ENCODE results near the gene MPDZ. TPM values are rescaled to one million over a fixed set of nuclear protein-coding genes. Genes with fewer than 3 reads are reported as not detected.
"Not testable (repeated sequence)": the region's sequence is repeated elsewhere in the genome, so short reads cannot be mapped to it uniquely, and the experiment has no call there.

The MPDZ gene
- total and polyA plus RNA-seq, 2 of the 13 experiments (the other 11 are each of a cell fraction or from before 2014, with no cell fraction given): 12.4 to 14.7 TPM

DNA sequence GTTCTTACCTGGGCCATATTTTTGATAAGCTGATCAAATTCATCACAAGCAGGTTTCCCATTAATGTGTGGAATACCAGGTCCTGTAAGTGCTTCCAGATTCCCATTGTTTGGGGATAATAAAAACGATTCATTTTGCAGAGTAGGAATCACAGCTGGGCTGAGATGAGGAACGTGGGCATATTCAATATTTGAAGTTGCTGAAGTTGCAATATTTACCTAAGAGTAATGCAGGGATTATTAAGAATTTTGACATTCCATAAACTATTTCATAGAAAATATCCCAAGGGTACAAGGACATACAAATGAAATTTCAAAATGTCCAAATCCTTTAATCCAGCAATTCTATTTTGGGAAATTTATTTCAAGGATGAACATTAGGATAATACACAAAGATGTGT, 55.1 kb downstream of the MPDZ start:
- no peak overlapping the region for H3K4me3 ChIP-seq (replicated peaks in 1 of 3; ENCODE audit: insufficient read depth in 1 of 3, low read depth in 2 of 3, low read length in 3 of 3)
- WGBS (ENCODE audit: low lambda C conversion rate): 62% methylated on average over 2 of the region's 2 CpGs
- no peak overlapping the region for H3K4me2 ChIP-seq (ENCODE audit: low read depth, low read length)
- 0 out of 5 replicates have a peak, but pooled peaks cover 0 to 3% of the 10 kb centered on the region in 2 experiments for H3K36me3 ChIP-seq (replicated peaks in 1 of 2; ENCODE audit: control insufficient read depth in 1 of 2, insufficient read depth in 2 of 2, low read length in 2 of 2)
- no peaks in the 10 kb centered on the region for H3K4me1 ChIP-seq (ENCODE audit: insufficient read depth, low read length)
- H3K9ac ChIP-seq (ENCODE audit: insufficient read depth, low read depth, low read length): no peak overlapping the region
- no peak overlapping the region for H2AFZ ChIP-seq (ENCODE audit: low read length)
- ATAC-seq (no peak), FAIRE-seq (no peak), DNase-seq (ENCODE audit: low spot score) (no peak)
- POLR2A ChIA-PET: no interaction called here
- intact Hi-C loops (cut with micrococcal nuclease; ENCODE audit: unreplicated experiment): no loop called here
- BruUV-seq (replicated peaks): no TSS peak
- no peaks in the 10 kb centered on the region for H3K79me2 ChIP-seq (ENCODE audit: insufficient read depth, low read length)
- CTCF ChIA-PET (ENCODE audit: low intra/inter-chr PET ratio, low total read pairs): no interaction called here
- no peaks in the 10 kb centered on the region for H3K27me3 ChIP-seq (ENCODE audit: control insufficient read depth in 1 of 2, insufficient read depth in 2 of 2, low read length in 2 of 2)
- 0 out of 2 replicates have a peak, but pooled peaks have one; percentile 25 for TF ChIP-seq MAFF (IDR thresholded peaks at IDR 0.05; ENCODE audit: low read depth, low read length)
- TF ChIP-seq ZNF549 (CRISPR knock-in tag; IDR thresholded peaks at IDR 0.05): no peak
- TF ChIP-seq MAFK (conservative IDR thresholded peaks at IDR 0.05 in 1 of 2, IDR thresholded peaks at IDR 0.05 in 1 of 2; ENCODE audit: low read length in 2 of 2): peak; percentile 43 to 62; a peak in 3 of 4 replicates
- H4K20me1 ChIP-seq (ENCODE audit: insufficient read depth, low read length): no peaks in the 10 kb centered on the region
- no peak overlapping the region for H3K27ac ChIP-seq (ENCODE audit: extremely low read length, insufficient read depth, low read length)
- in situ Hi-C loops (cut with HindIII; ENCODE audit: extremely low pct_ligation_motif_present, low pct_unique_long_range_greater_than_20kb): no loop called here
- no peaks in the 10 kb centered on the region for H3K9me3 ChIP-seq (ENCODE audit: low read length)

DNA sequence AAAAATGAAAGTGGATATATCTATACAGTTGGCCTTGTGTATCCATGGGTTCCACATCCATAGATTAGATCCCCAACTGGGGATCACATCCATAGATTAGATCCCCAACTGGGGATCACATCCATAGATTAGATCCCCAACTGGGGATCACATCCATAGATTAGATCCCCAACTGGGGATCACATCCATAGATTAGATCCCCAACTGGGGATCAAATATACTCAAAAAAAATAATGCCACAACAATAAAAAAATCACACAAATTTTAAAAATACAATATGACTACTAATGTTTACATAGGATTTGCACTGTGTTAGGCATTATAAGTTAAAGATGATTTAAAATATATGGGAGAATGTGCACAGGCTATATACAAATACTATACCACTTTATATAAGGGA, 56.8 kb downstream of the MPDZ start:
- FAIRE-seq; H4K20me1 ChIP-seq (ENCODE audit: insufficient read depth, low read length); DNase-seq (ENCODE audit: low spot score); H3K79me2 ChIP-seq (ENCODE audit: insufficient read depth, low read length); in situ Hi-C loops (cut with HindIII; ENCODE audit: extremely low pct_ligation_motif_present, low pct_unique_long_range_greater_than_20kb); H3K4me1 ChIP-seq (ENCODE audit: insufficient read depth, low read length); ATAC-seq; H3K36me3 ChIP-seq (replicated peaks in 1 of 2; ENCODE audit: control insufficient read depth in 1 of 2, insufficient read depth in 2 of 2, low read length in 2 of 2); H3K27ac ChIP-seq (ENCODE audit: extremely low read length, insufficient read depth, low read length); CTCF ChIA-PET (ENCODE audit: low intra/inter-chr PET ratio, low total read pairs); H3K27me3 ChIP-seq (ENCODE audit: control insufficient read depth in 1 of 2, insufficient read depth in 2 of 2, low read length in 2 of 2); POLR2A ChIA-PET; H3K9ac ChIP-seq (ENCODE audit: insufficient read depth, low read depth, low read length); H3K9me3 ChIP-seq (ENCODE audit: low read length); BruUV-seq (replicated peaks); H3K4me2 ChIP-seq (ENCODE audit: low read depth, low read length); intact Hi-C loops (cut with micrococcal nuclease; ENCODE audit: unreplicated experiment); H2AFZ ChIP-seq (ENCODE audit: low read length); H3K4me3 ChIP-seq (replicated peaks in 1 of 3; ENCODE audit: insufficient read depth in 1 of 3, low read depth in 2 of 3, low read length in 3 of 3): not testable (repeated sequence)

DNA sequence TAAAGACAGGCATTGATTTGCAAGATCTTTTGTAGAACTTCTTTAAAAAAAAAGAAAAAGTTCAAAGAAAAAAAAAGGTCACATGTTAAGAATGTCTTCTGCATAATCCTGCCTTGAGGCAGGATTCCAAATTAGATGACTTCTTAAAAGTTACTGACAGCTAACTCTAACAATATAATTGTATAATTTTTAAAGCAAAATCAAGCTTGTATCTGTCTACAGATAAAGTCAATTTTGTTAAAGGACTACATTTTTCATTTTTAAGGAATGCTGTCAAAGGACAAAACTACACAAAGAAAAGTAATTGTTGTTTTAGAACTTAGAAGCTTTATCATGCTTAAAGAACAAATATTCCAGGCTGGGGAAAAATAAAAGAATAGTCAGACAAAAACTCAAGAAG, 57.8 kb downstream of the MPDZ start:
- no peak overlapping the region for H3K9ac ChIP-seq (ENCODE audit: insufficient read depth, low read depth, low read length)
- no peaks in the 10 kb centered on the region for H3K27me3 ChIP-seq (ENCODE audit: control insufficient read depth in 1 of 2, insufficient read depth in 2 of 2, low read length in 2 of 2)
- no peaks in the 10 kb centered on the region for H4K20me1 ChIP-seq (ENCODE audit: insufficient read depth, low read length)
- no peaks in the 10 kb centered on the region for H3K79me2 ChIP-seq (ENCODE audit: insufficient read depth, low read length)
- no peaks in the 10 kb centered on the region for H3K4me1 ChIP-seq (ENCODE audit: insufficient read depth, low read length)
- DNase-seq (ENCODE audit: low spot score) (no peak), FAIRE-seq (no peak), ATAC-seq (no peak)
- in situ Hi-C loops (cut with HindIII; ENCODE audit: extremely low pct_ligation_motif_present, low pct_unique_long_range_greater_than_20kb): no loop called here
- intact Hi-C loops (cut with micrococcal nuclease; ENCODE audit: unreplicated experiment): no loop called here
- no peaks in the 10 kb centered on the region for H3K9me3 ChIP-seq (ENCODE audit: low read length)
- no peak overlapping the region for H3K27ac ChIP-seq (ENCODE audit: extremely low read length, insufficient read depth, low read length)
- H2AFZ ChIP-seq (ENCODE audit: low read length): no peak overlapping the region
- BruUV-seq (replicated peaks): no TSS peak
- POLR2A ChIA-PET: no interaction called here
- H3K36me3 ChIP-seq (replicated peaks in 1 of 2; ENCODE audit: control insufficient read depth in 1 of 2, insufficient read depth in 2 of 2, low read length in 2 of 2): 0 out of 5 replicates have a peak, but pooled peaks cover 0 to 3% of the 10 kb centered on the region in 2 experiments
- no peak overlapping the region for H3K4me2 ChIP-seq (ENCODE audit: low read depth, low read length)
- no peak overlapping the region for H3K4me3 ChIP-seq (replicated peaks in 1 of 3; ENCODE audit: insufficient read depth in 1 of 3, low read depth in 2 of 3, low read length in 3 of 3)
- CTCF ChIA-PET (ENCODE audit: low intra/inter-chr PET ratio, low total read pairs): no interaction called here
- TF ChIP-seq, protein P1, sequence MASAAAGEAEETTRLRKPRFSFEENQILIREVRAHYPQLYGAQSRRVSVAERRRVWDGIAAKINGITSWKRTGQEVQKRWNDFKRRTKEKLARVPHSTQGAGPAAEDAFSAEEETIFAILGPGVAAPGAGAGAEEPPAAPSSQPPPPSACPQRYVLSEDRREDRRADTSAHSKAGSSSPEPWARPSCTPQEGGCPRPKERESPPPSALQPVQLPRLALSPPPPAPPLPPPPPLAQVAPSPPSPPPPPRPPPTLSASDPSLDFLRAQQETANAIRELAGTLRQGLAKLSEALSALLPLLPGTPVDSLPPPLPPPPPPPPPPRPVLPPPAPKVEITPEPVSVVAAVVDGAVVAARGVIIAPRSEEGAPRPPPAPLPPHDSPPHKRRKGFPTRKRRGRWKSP (CRISPR knock-in tag; IDR thresholded peaks at IDR 0.05): no peak
- TF ChIP-seq, protein P2, sequence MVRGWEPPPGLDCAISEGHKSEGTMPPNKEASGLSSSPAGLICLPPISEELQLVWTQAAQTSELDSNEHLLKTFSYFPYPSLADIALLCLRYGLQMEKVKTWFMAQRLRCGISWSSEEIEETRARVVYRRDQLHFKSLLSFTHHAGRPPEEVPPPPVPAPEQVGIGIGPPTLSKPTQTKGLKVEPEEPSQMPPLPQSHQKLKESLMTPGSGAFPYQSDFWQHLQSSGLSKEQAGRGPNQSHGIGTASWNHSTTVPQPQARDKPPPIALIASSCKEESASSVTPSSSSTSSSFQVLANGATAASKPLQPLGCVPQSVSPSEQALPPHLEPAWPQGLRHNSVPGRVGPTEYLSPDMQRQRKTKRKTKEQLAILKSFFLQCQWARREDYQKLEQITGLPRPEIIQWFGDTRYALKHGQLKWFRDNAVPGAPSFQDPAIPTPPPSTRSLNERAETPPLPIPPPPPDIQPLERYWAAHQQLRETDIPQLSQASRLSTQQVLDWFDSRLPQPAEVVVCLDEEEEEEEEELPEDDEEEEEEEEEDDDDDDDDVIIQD (CRISPR knock-in tag; IDR thresholded peaks at IDR 0.05; ENCODE audit: low read depth): no peak
- TF ChIP-seq, protein P3, sequence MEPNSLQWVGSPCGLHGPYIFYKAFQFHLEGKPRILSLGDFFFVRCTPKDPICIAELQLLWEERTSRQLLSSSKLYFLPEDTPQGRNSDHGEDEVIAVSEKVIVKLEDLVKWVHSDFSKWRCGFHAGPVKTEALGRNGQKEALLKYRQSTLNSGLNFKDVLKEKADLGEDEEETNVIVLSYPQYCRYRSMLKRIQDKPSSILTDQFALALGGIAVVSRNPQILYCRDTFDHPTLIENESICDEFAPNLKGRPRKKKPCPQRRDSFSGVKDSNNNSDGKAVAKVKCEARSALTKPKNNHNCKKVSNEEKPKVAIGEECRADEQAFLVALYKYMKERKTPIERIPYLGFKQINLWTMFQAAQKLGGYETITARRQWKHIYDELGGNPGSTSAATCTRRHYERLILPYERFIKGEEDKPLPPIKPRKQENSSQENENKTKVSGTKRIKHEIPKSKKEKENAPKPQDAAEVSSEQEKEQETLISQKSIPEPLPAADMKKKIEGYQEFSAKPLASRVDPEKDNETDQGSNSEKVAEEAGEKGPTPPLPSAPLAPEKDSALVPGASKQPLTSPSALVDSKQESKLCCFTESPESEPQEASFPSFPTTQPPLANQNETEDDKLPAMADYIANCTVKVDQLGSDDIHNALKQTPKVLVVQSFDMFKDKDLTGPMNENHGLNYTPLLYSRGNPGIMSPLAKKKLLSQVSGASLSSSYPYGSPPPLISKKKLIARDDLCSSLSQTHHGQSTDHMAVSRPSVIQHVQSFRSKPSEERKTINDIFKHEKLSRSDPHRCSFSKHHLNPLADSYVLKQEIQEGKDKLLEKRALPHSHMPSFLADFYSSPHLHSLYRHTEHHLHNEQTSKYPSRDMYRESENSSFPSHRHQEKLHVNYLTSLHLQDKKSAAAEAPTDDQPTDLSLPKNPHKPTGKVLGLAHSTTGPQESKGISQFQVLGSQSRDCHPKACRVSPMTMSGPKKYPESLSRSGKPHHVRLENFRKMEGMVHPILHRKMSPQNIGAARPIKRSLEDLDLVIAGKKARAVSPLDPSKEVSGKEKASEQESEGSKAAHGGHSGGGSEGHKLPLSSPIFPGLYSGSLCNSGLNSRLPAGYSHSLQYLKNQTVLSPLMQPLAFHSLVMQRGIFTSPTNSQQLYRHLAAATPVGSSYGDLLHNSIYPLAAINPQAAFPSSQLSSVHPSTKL (CRISPR knock-in tag; IDR thresholded peaks at IDR 0.05): no peak
